Right lobe of liver (tissue), 6 donors: ENCODE data around the gene SLC5A3. TPM values are rescaled to one million over a fixed set of nuclear protein-coding genes. Genes with fewer than 3 reads are reported as not detected.

Experiments
- ATAC-seq, 4 donors: fragments of 200-7000 bp; cut with Tn5 transposase; one replicate each; pipeline ENCODE4 v1.9.1; 2020; ENCODE audit warnings: mild to moderate bottlenecking in 4 of 4, moderate library complexity in 4 of 4
- DNase-seq, 3 donors: peaks; one replicate each; pipeline ENCODE4 v3.0.0-alpha.2; 2020
- H3K27ac ChIP-seq, 3 donors: fragments of 200-600 bp; one replicate each; pipeline ENCODE4 v1.8.0; 2022
- H3K27me3 ChIP-seq, 2 donors: fragments of 200-600 bp; one replicate each; pipeline ENCODE4 v1.8.0; 2022
- H3K36me3 ChIP-seq, 4 donors: fragments of 200-600 bp; sonication (generic) in 1 of 4; one replicate each; pipeline versions ENCODE4 v1.5.1 to v1.8.0; 2017 to 2022; ENCODE audit warnings: control low read depth in 1 of 4
- H3K4me1 ChIP-seq, 4 donors: fragments of 200-600 bp; sonication (generic) in 1 of 4; one replicate each; pipeline versions ENCODE4 v1.5.1 to v1.8.0; 2017 to 2022; ENCODE audit warnings: control low read depth in 1 of 4
- H3K4me3 ChIP-seq, 3 donors: fragments of 200-600 bp; one replicate each; pipeline ENCODE4 v1.8.0; 2022
- H3K9me3 ChIP-seq, 4 donors: fragments of 200-600 bp; sonication (generic) in 1 of 4; one replicate each; pipeline versions ENCODE4 v1.5.1 to v1.8.0; 2017 to 2022; ENCODE audit warnings: control low read depth in 1 of 4
- POLR2A ChIP-seq: fragments of 450-650 bp; IDR thresholded peaks from one replicate; pipeline ENCODE4 v1.6.1; 2017; ENCODE audit warnings: antibody characterized with exemption, mild to moderate bottlenecking
- WGBS: methylation state at CpG from one replicate; pipeline ENCODE4 v1.1.6; 2018; ENCODE audit warnings: low coverage, low lambda C conversion rate; ENCODE audit not compliant: insufficient coverage; ENCODE audit errors: missing lambda C conversion rate; 5-methylcytosine and 5-hydroxymethylcytosine counted together
- intact Hi-C, 2 donors: fragments of 100-400 bp; cut with DNase I; formaldehyde crosslinking; loops; one replicate each; pipeline versions ENCODE4 v1.11.2 to v1.14.1; 2022
- total RNA-seq, 6 experiments: library from RNA; depleted of rRNA in 2 of 6; stranded (reverse); fragments of >200 nt in 2 of 6; fragmentation: NEBNext Ultra II Directional in 3 of 6; extraction: Animal tissue kit (Norgen Biotek cat#: 25700) in 3 of 6; gene quantifications; one replicate each; pipeline versions ENCODE4 v1.1.0 to v1.2.4, GENCODE V29; 2016 to 2023
- TF ChIP-seq, protein P1 (sequence below), 4 donors: fragments of 200-600 bp in 3 of 4; fragments of 450-650 bp in 1 of 4; IDR thresholded peaks; one replicate each; pipeline versions ENCODE4 v1.5.1 to v1.8.0; 2016 to 2022; ENCODE audit warnings: antibody characterized with exemption in 4 of 4, mild to moderate bottlenecking in 2 of 4
- donor health status: DM: no; HTN: yes; CAD: no.
- donor health status: DM: no; HTN: no; CAD: no.
- donor health status: DM: no; HTN: no; CAD: no.
- donor health status: DM: no; HTN: yes; CAD: no.
- donor health status: DM: no; HTN: yes; CAD: no.

SLC5A3 gene
- total RNA-seq, 6 experiments from 2014 or later = 8.0 to 12.7 (median 10.1) TPM

DNA sequence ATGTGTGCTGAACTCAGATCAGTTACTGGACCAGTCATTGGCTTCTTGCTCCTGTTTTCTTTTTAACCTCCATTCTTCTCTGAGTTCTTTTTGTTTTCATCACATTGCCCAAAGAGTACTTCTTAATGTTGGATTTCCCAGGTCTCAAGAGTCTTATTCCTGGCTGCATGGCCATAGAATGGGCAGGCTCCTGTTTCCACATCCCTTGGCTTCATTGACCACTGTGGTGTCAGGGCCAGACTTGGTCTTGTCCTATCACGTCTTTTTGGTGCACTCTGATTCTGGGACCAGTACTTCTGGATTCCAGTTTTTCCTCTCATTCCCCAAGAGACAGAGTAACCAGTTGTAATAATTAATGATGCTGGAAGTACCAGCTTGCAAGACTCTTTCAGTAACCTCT is 41.8 kb downstream of the SLC5A3 start:
- WGBS = 83% methylated on average over 1 of the region's 1 CpG
- ATAC-seq = no peak

DNA sequence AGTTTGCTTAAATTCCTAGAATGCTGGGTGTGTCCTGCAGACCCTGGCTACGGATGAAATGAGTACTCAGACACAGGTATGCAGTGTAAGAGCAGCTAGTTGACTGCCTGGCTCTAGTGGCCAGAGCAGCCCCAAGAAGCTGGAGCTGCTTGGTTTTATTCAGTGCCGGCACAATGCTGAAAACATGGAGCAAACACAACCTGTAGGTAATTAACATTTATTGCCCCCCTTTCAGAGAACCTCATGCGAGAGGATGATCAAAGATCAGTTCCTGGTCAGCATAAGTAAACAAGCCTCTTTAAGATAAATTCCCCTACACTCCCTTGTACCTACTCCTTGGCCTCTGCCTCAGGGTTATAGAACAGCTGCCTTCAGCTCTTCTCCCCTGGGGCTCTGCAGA is 43.2 kb downstream of the SLC5A3 start:
- H3K4me1 ChIP-seq = peaks cover 0 to 17% (median 1%) of the 10 kb centered on the region in 4 donors
- H3K9me3 ChIP-seq = no peaks in the 10 kb centered on the region
- no peak for ATAC-seq
- no peak overlapping the region for H3K27ac ChIP-seq
- TF ChIP-seq, protein P1, sequence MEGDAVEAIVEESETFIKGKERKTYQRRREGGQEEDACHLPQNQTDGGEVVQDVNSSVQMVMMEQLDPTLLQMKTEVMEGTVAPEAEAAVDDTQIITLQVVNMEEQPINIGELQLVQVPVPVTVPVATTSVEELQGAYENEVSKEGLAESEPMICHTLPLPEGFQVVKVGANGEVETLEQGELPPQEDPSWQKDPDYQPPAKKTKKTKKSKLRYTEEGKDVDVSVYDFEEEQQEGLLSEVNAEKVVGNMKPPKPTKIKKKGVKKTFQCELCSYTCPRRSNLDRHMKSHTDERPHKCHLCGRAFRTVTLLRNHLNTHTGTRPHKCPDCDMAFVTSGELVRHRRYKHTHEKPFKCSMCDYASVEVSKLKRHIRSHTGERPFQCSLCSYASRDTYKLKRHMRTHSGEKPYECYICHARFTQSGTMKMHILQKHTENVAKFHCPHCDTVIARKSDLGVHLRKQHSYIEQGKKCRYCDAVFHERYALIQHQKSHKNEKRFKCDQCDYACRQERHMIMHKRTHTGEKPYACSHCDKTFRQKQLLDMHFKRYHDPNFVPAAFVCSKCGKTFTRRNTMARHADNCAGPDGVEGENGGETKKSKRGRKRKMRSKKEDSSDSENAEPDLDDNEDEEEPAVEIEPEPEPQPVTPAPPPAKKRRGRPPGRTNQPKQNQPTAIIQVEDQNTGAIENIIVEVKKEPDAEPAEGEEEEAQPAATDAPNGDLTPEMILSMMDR (IDR thresholded peaks at IDR 0.05) = no peak
- no peak for TF ChIP-seq POLR2A
- no peaks in the 10 kb centered on the region for H3K36me3 ChIP-seq
- WGBS = 71% methylated on average over 3 of the region's 3 CpGs
- intact Hi-C loops = no loop called here
- no peak overlapping the region for H3K4me3 ChIP-seq
- no peaks in the 10 kb centered on the region for H3K27me3 ChIP-seq
- DNase-seq = no peak

More for the DNA sequence above, 41.8 kb downstream of the SLC5A3 start:
- Histone ChIP-seq H3K4me3 (no peak overlapping the region), H3K27me3 (no peaks in the 10 kb centered on the region), H3K36me3 (no peaks in the 10 kb centered on the region), H3K9me3 (no peaks in the 10 kb centered on the region), H3K4me1 (peaks cover 0 to 15% (median 0%) of the 10 kb centered on the region in 4 donors), H3K27ac (no peak overlapping the region)
- no peak for DNase-seq
- intact Hi-C loops = no loop called here
- TF ChIP-seq POLR2A = no peak
- TF ChIP-seq, protein P1 (IDR thresholded peaks at IDR 0.05) = no peak

DNA sequence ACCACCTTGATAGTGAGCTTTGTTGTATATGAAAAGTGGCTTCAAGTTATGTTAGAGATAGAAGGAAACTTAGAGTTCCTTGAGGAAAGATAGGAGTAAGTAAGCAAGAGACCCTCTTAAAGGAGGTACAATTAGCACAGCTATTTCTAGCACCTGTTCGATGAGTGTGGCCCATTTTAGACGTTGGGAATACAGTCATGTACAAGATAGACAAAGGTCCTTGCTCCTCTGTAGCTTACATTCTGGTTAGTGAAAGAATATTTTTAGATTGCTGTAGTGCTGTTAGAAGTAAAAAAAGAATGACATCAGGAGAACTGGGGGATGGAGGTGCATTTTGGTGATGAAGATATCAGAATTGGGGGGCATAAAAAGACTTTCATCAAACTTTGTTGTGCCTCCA is 47.5 kb downstream of the SLC5A3 start:
- Histone ChIP-seq H3K27ac (no peak overlapping the region), H3K4me3 (no peak overlapping the region), H3K4me1 (peaks cover 0 to 19% (median 5%) of the 10 kb centered on the region in 4 donors), H3K27me3 (no peaks in the 10 kb centered on the region), H3K9me3 (no peaks in the 10 kb centered on the region), H3K36me3 (peaks cover 0 to 2% (median 0%) of the 10 kb centered on the region in 4 donors)
- 65% methylated on average over 2 of the region's 2 CpGs for WGBS
- no peak for TF ChIP-seq POLR2A
- TF ChIP-seq, protein P1 (IDR thresholded peaks at IDR 0.05) = no peak
- intact Hi-C loops = no loop called here
- DNase-seq = no peak
- no peak for ATAC-seq

DNA sequence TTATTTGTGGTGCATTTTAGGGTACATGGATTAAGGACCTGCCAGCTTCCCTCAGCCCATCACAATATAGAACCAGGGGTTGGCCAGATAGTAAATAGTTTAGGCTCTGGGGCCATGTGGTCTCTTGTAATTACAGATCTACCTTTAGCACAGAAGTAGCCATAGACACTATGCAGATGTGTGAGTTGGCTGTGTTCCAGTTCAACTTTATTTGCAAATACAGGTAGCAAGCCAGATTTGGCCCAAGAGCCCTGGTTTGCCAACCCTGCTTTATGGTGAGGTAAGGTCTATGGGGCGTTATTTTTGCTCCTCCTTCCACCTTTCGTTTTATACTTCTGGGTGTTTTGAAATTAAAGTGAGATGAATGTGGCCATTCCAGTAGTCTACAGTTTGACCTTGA is 48.7 kb downstream of the SLC5A3 start:
- Histone ChIP-seq H3K27ac (no peak overlapping the region), H3K4me1 (peaks cover 0 to 15% (median 5%) of the 10 kb centered on the region in 4 donors), H3K36me3 (peaks cover 0 to 7% (median 0%) of the 10 kb centered on the region in 4 donors), H3K9me3 (no peaks in the 10 kb centered on the region), H3K27me3 (no peaks in the 10 kb centered on the region), H3K4me3 (no peak overlapping the region)
- WGBS = 44% methylated on average over 2 of the region's 2 CpGs
- TF ChIP-seq, protein P1 (IDR thresholded peaks at IDR 0.05) = no peak
- TF ChIP-seq POLR2A = no peak
- ATAC-seq (peak; percentile 91 to 95 (median 94)), DNase-seq (no peak)
- intact Hi-C loops = no loop called here

Other genes with a start within 250 kb of the SLC5A3 start
- gene ATP5PO, start 157.8 kb upstream of the SLC5A3 start, total RNA-seq = 100 to 1,000 TPM in 3 of 6 experiments, 10 to 100 TPM in 3; 87.3 to 191 (median 98.7) TPM
- gene MRPS6, start within 50 bp of the SLC5A3 start, total RNA-seq = 10 to 100 TPM; 16.0 to 30.0 (median 24.5) TPM